DMS114 treated with DMSO at 0.1 percent for 48 hours (cell line): Measurements from ENCODE around the gene ASF1A.

ENCODE experiments used
- DNase-seq: peaks from one replicate; lab custom pipeline; 2025; ENCODE audit not compliant: unreplicated experiment; lab: John Stamatoyannopoulos, UW

ASF1A gene

DNA sequence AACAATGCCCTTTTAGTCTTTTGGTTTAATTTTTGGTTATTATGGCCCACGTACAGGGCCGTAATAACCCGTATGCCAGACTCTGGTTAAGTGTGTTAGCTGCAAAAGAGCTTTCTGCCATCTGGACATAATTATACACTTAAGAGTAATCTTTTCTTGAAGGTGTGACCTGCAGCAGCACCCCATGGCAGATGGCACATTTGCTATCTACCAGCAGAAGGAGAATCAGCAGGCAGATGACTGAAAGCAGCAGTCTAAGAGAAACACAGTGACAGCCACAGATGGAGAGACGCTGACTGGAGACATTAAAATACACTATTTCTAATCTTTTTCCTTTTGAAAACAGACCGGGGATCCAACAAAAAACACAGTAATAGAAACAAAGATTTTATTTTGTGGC, 18.7 kb downstream of the ASF1A start:
- no peak for DNase-seq

DNA sequence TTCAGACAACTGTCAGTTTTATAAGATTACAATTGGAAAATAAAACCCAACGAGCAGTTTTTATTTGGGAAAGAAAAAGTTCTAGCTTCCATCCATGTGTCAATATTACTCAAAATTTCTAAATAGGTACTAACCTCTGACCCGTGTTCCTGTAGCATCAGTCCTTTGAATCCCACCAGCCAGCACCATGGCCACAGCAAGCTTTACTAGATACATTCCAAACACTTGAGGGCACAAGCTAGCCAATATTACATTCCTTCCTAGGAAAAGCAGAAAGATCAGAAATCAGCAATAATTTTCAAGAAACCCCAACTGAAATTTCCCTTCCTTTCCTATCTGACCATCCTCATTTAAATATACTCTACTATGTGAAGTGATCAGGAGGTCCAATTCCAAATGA, 19.2 kb downstream of the ASF1A start:
- no peak for DNase-seq

DNA sequence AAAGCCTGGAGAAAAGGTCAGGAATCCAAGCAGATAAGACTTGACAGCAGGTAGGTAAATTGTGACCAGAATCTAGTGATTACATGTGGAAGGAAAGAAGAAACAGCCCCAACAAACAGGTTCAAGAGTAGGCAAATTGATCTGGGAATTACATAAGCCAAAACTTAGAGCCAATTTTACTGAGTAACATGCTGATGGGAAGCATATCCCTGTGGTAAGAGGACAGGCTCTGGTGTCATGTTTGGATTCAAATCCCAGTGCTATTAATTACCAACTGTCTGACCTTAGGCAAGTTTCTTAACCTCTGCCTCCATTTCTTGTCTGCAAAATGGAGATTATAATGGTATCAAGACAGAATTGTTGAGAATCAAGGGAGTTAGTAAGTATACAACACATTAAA, 20.6 kb downstream of the ASF1A start:
- no peak for DNase-seq

DNA sequence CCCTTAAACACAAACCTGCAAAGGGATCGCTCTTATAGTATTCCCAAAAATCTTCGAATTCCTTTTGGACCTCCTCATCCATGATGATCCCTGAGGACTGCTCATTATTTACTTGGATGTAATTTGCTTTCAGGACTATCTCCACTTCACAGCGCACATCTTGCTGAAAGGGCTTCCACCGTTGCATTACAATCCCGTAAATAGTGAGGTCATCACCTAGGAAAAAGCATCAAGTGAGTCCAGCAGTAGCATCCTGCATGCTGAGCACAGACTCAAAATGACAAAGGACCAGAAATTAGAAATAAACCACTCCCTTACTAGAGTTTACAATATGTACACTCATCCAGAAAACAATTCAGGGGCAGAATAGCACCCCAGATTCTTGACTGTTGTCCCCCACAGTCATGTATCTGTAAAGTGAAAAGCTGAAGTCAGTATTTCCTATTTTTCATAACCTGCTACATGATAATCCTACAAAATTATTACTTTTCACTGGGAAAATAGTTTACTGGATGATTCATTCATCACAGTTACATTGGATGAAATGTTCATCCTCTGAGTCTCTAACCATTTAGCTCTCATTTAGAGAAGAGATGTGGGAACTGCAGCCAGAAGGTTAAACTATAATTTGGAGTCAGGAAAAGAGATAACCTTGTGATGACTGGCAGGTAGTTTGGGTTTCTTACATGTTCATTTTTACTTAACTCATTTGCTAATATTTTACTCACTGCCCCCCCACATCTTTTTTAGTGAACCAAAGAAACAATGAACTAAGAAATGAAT, 23.8 kb downstream of the ASF1A start:
- no peak for DNase-seq

DNA sequence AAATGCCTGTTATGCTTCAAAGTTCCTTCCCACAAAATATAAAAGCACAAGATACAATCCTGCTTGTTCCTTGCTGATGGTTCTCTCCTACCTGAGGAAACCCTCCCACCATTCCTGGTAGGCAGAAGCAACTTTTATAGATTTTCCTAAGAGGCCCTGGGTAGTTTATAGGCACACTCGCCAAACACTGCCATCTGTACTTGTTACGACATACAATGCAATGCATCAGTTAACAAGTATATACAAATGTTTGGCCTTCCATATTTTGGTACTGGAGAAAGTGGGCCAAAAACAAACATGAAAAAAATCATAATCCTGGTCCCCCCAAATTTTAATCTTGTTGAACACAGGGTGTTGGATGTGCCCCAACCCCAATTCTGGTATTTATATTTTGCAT, 24.4 kb downstream of the ASF1A start:
- no peak for DNase-seq

DNA sequence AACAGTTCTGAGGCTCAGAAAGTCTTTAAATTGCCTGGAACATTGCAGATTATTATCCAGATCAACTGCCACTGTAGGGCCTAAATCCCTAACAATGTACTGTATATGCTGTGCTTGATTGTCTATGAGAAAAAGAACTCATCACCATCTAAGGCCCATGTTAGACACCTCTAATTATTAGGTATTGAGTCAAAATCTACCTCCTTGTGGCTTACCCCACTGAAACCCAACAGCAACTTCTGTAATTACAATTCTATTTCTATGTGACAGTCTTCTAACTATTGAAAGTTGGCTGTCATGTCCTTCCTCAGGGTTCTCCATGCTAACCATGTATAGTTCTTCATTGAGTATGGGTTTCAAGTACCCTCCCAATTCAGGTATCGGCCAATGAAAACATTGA, 27.1 kb downstream of the ASF1A start:
- DNase-seq = no peak

DNA sequence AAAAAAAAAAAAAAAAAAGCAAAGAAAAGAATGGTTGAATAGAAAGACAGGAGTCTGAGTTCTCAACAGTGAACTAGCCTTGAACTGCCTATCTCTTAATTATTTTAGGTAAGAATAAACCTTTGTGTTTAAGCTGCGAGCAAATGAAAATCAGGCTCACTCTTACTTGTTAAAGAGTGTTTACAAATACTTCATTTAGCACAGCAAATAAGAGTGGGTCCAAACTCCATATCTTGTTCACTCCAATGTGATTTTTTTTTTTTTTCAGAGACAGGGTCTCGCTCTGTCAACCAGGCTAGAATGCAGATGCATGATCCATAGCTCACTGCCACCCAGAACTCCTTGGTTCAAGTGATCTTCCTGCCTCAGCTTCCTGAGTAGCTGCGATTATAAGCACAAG, 29.1 kb downstream of the ASF1A start:
- no peak for DNase-seq

DNA sequence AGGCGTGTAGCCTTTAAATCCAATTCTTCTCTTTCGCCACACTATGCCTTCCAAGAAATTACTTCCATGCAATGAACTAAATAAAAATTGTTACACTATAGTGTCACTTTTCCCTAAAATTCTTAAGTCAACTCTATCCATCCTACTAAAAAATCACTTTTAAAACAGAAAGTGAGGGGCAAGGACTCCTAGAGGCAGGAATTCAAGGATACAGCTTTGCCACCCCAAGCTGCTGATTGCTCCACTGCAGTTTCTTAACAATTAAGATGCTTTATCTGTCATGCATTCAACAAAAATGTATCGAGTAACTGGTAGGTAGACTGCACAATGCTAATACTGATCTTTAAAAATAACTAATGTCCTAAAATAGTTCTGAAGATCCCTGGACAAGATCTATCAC, 36.7 kb downstream of the ASF1A start:
- DNase-seq = no peak

DNA sequence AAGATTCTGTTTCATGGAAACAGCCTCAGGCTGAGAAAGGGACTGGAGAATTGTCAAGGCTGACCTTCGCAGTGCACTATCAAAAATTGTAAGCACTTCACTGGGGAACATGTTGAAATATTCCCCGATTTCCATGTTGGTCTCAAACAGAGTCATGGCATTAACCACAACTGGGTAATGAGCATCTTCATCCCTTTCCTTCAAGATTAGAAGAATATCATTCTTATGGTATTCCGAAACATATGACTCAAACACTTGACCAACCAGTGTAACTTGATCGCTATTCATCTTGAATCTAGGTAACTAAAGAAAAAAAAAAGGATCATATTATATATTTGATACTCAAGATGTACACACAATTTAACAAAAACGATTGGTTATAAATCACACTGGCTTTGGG, 37.5 kb downstream of the ASF1A start:
- no peak for DNase-seq

DNA sequence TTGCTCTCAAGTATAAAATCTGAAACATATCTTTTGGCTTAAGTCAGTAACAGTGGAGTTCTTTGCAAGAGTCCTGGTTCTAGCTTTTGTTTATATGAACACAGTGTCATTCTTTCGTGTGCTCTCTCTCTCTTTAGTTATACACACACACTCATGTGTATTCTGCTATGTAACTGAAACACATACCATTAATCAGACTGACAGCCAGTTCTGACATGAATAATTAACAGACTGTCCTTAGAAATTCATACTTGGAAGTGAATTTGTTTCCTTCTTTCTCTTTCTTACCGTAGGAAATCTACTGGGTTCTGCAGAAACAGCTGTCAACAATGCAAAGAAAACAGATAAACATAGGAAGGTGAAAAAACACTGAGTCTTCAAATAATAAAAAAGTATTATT, 38.5 kb downstream of the ASF1A start:
- no peak for DNase-seq

DNA sequence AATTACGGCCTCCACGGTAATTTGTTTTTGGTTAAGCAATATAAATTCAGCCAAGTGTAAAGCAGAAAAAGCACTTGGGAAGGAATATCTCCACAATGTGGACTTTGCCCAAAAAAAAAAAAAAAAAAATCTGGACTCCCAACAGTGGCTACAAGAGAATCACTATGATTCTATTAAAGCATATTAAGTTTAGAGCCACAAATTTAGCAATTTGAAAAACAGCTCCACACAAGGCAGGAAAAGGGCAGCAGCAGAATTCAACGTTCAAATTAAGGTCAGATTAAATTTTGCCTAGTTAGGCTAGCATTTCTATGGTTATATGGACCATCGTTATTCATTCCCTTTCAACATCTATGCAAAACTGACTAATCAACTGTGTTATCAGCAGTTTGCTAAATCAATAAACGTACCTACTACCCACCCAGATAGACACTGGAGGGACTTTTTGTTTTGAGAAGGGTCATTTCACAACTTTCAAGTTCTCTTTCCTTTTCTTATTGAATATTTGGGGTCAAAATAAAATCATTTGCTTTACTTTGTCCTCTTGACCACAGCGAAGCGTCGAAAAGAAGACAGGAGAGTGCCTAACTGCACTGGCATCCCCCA, 40.0 kb downstream of the ASF1A start:
- no peak for DNase-seq

DNA sequence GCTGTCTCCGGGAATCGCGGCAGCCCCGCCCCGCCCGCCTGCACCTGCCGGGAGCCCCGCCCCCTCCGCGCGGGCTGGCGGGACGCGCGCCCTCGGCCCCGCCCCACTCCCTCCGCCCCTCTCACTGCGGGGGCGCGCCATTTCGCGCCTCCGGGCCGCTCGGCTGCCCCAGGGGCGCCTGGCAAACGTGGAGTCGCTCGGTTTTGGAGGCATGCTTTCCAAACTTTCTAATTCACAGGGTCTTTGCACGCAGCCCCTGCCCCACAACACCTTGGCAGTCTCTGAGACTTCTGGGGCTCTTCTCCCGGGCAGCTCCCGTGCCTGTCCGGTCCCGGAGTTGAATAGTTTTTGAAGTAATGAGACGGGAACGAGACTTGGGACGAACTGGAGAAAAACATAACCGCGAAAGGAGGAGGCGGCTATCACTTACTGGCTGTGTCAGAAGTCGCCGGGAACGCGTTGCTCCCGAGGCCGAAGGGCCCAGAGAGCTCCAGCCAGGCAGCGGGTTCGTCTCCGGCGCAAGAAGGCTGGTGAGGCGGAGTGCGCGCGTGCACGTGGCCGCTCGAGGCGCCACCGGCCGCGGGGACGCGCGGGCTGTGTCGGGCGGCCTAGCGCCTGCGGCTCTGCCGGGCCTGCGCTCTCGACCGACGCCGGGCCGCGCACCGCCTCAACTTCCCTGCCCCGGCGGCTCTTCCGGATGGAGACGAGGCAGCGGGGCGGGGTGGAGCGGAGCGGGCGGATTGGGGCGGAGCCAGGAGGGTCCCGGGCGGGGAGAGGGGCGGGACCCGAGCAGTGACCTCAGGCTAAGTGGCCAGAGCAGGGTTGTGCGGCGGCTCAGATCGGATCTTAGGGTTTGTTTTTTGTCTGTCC, 40.7 kb downstream of the ASF1A start, which contains the start of gene MCM9:
Gene MCM9 (minus strand): TSS at position 699 of the 870 bp plus-strand sequence. CDS start 3,436 bp downstream, outside the sequence.
- DNase-seq = peak; percentile 71

DNA sequence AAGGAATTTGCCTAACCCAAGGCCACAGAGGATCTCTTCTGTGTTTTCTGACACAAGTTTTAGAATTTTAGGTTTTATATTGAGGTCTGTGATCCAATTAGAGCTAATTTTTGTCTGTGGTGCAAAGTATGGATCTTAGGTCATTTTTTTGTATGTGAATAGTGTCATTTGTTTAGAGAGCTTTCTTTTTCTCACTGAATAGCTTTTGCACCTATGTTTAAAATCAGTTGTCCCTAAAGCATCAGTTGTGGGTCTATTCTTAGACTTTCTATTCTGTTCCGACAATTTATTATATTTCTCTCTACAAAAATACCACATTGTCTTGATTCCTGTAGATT, 41.3 kb downstream of the ASF1A start:
- DNase-seq = no peak

DNA sequence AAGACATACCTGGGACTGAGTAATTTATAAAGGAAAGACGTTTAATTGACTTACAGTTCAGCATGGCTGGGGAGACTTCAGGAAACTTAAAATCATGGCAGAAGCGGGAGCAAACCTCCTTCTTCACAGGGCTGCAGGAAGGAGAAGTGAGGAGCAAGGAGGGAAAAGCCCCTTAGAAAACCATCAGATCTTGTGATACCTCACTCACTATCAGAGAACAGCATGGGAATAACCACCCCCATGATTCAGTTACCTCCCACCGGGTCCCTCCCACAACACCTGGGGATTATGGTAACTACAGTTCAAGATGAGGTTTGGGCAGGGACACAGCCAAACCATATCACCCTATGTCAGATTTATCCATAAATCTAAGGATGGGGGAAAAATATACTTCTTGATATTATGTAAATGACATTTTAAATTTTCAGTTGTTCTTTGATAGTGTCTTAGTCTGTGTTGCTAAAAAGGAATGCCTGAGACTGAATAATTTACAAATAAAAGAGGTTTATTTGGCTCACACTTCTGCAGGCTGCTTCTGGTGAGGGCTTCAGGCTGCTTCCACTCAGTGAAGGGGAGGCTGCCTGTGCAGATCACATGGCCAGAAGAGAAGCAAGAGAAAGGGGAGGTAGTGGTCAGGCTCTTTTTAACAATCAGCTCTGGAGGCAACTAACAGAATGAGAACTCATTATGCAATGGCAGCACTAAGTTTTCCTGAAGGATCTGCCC, 42.2 kb downstream of the ASF1A start:
- no peak for DNase-seq

DNA sequence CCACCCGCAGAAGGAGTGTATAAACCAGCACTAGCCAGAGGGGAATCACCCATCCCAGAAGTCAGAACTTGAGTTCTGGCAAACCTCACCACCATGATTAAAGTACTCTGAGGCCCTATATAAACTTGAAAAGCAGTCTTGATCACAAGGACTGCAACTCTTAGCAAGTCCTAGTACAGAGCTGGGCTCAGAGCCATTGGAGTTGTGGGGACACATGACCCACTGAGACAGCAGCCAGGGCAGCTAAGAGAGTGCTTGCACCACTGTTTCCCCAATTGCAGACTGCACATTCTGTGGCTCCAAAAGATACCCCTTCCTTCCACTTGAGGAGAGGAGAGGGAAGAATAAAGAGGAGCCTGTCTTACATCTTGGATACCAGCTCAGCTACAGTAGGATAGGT, 45.7 kb downstream of the ASF1A start:
- no peak for DNase-seq

DNA sequence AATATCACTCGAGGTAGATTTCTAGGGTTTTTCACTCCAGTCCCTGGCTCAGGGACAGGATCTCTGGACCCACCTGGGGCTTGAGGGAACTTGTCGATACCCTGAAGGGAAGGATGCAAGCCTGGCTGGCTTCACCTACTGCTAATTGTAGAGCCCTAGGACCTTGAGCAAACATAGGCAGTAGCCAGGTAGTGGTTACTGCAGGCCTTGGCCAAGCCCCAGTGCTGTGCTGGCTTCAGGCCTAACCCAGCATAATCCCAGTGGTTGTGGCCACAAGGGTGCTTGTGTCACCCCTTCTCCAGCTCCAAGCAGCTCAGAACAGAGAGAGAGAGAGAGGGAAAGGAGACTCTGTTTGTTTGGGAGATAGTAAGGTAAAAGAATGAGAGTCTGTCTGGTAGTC, 46.8 kb downstream of the ASF1A start:
- DNase-seq = no peak

DNA sequence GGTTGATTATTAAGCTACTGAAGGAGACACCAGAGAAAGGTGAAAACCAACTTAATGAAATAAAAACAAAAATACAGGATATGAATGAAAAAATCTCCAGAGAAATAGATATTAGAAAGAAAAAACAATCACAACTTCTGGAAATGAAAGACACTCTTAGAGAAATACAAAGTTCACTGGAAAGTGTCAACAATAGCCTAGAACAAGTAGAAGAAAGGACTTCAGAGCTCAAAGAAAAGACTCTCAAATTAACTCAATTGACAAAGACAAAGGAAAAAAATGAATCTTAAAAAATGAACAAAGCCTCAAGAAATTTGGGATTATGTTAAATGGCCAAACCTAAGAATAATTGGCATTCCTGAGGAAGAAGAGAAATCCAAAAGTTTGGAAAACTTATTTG, 51.3 kb downstream of the ASF1A start:
- DNase-seq = no peak

DNA sequence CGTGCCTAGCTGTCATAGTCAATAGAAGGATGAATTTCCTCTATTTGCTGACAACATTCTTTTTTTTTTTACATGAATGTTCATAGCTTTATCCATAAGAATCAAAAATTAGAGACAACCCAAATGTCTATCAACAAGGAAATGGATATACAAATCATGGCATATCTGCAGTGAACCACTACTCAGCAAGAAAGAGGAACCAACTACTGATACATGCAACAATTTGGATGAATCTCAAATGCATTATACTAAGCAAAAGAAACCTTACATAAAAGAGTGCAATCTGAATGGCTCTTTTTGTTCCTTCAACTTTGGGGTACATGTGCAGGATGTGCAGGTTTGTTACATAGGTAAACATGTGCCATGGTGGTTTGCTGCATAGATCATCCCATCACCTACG, 58.7 kb downstream of the ASF1A start:
- no peak for DNase-seq

DNA sequence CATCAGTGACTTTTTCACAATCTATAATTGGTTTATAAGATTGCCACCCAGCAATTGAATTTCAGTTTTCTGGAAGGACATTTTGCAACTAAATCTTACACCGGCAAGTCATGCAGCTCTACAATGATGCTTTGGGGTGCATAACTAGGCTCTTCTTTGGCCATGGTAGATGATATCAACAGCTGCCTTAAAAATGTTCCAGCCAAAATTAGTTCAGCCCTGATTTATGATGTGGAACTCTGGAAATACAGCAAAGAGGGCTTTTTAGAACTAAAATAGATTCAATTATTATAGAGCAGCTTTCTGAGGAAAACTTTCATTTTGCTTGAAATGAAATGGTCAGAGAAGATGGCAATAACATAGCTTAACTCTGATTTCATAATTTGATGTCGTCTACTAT, 59.4 kb downstream of the ASF1A start:
- no peak for DNase-seq
